IMR-90 (cell line): Measurements from ENCODE around the gene BRINP3. TPM values are rescaled to one million over a fixed set of nuclear protein-coding genes. Genes with fewer than 3 reads are reported as not detected.

Source experiments
- ATAC-seq: fragments of 200-7000 bp; cut with Tn5 transposase; 2 replicates; pipeline ENCODE4 v1.9.1; 2020; ENCODE audit warnings: low read depth, mild to moderate bottlenecking, moderate library complexity
- BruUV-seq: library from RNA; stranded (reverse); fragments of 400-500 nt; replicated peaks from 2 replicates; lab custom pipeline; 2021; lab: Mats Ljungman, UMichigan
- CTCF ChIA-PET: fragments of 300-600 bp; formaldehyde crosslinking; extraction: SDS; loops from one replicate; lab custom pipeline; 2021; ENCODE audit warnings: antibody characterized with exemption; lab: Yijun Ruan, JAX
- POLR2A ChIA-PET: fragments of 300-600 bp; sonication (Branson Sonifier 250); formaldehyde crosslinking; loops from one replicate; lab custom pipeline; 2022; ENCODE audit warnings: antibody characterized with exemption; ENCODE audit not compliant: unreplicated experiment; lab: Charles Lee
- DNase-seq: peaks from one replicate; pipeline ENCODE4 v3.0.0; 2013
- H2AFZ ChIP-seq: replicated peaks from 2 replicates; pipeline ENCODE3; 2013; ENCODE audit warnings: low read length, mild to moderate bottlenecking; ENCODE audit not compliant: poor library complexity
- H2AK5ac ChIP-seq: 2 replicates; pipeline ENCODE4 v1.6.1; 2013; ENCODE audit warnings: low read depth, low read length, inconsistent platforms
- H2AK9ac ChIP-seq: replicated peaks from 2 replicates; pipeline ENCODE3; 2013; ENCODE audit warnings: mild to moderate bottlenecking, low read depth, low read length, moderate library complexity; ENCODE audit not compliant: poor library complexity
- H2BK120ac ChIP-seq: 2 replicates; pipeline ENCODE4 v1.6.1; 2013; ENCODE audit warnings: low read depth, low read length, inconsistent platforms
- H2BK15ac ChIP-seq: 3 replicates; pipeline ENCODE4 v1.6.1; 2013; ENCODE audit warnings: low read depth, low read length, inconsistent platforms
- H2BK20ac ChIP-seq: 2 replicates; pipeline ENCODE4 v1.6.1; 2013; ENCODE audit warnings: low read depth, mild to moderate bottlenecking, inconsistent platforms, low read length, moderate library complexity
- H2BK5ac ChIP-seq: 2 replicates; pipeline ENCODE4 v1.6.1; 2013; ENCODE audit warnings: mild to moderate bottlenecking, low read depth, low read length, inconsistent platforms; ENCODE audit not compliant: poor library complexity, severe bottlenecking
- H3K14ac ChIP-seq: replicated peaks from 2 replicates; pipeline ENCODE4 v1.6.1; 2013; ENCODE audit warnings: low read depth, low read length, inconsistent platforms
- H3K18ac ChIP-seq: 2 replicates; pipeline ENCODE4 v1.6.1; 2013; ENCODE audit warnings: low read depth, low read length, control low read depth
- H3K23ac ChIP-seq: 2 replicates; pipeline ENCODE4 v1.6.1; 2013; ENCODE audit warnings: low read depth, low read length, inconsistent platforms
- H3K27ac ChIP-seq: 2 replicates; pipeline ENCODE4 v1.5.1; 2013; ENCODE audit warnings: mild to moderate bottlenecking, control low read depth, low read length; ENCODE audit not compliant: insufficient read depth
- H3K27me3 ChIP-seq: 2 replicates; pipeline ENCODE4 v1.6.1; 2013; ENCODE audit warnings: low read length; ENCODE audit not compliant: control insufficient read depth, insufficient read depth
- H3K36me3 ChIP-seq: 2 replicates; pipeline ENCODE4 v1.6.1; 2013; ENCODE audit warnings: low read length, mixed read lengths; ENCODE audit not compliant: control insufficient read depth, insufficient read depth
- H3K4ac ChIP-seq: 2 replicates; pipeline ENCODE4 v1.6.1; 2013; ENCODE audit warnings: low read depth, low read length, inconsistent platforms
- H3K4me1 ChIP-seq: 2 replicates; pipeline ENCODE4 v1.6.1; 2013; ENCODE audit warnings: low read length, mixed read lengths; ENCODE audit not compliant: control insufficient read depth, insufficient read depth
- H3K4me2 ChIP-seq: 2 replicates; pipeline ENCODE4 v1.6.1; 2013; ENCODE audit warnings: low read depth, mild to moderate bottlenecking, control low read depth, low read length, moderate library complexity
- H3K4me3 ChIP-seq: 2 replicates; pipeline ENCODE4 v1.5.1; 2013; ENCODE audit warnings: low read depth, mild to moderate bottlenecking, control low read depth, low read length, moderate library complexity; ENCODE audit not compliant: insufficient read depth
- H3K56ac ChIP-seq: 2 replicates; pipeline ENCODE4 v1.6.1; 2013; ENCODE audit warnings: low read length, inconsistent platforms; ENCODE audit not compliant: insufficient read depth; ENCODE audit errors: extremely low read depth
- H3K79me1 ChIP-seq, 2 experiments: 2 replicates each; pipeline ENCODE4 v1.6.1; 2013; ENCODE audit warnings: low read length in 2 of 2, inconsistent platforms in 1 of 2, low read depth in 1 of 2
- H3K9ac ChIP-seq: 2 replicates; pipeline ENCODE4 v1.6.1; 2013; ENCODE audit warnings: low read depth, low read length, control low read depth
- H3K9me1 ChIP-seq: 2 replicates; pipeline ENCODE4 v1.6.1; 2013; ENCODE audit warnings: low read length, inconsistent platforms; ENCODE audit not compliant: insufficient read depth
- H3K9me3 ChIP-seq: 2 replicates; pipeline ENCODE4 v1.6.1; 2013; ENCODE audit warnings: low read length; ENCODE audit not compliant: control insufficient read depth, insufficient read depth
- H4K20me1 ChIP-seq: 2 replicates; pipeline ENCODE4 v1.6.1; 2013; ENCODE audit warnings: low read length, inconsistent platforms; ENCODE audit not compliant: insufficient read depth
- H4K5ac ChIP-seq: 2 replicates; pipeline ENCODE4 v1.6.1; 2013; ENCODE audit warnings: mild to moderate bottlenecking, low read depth, low read length, control low read depth
- H4K8ac ChIP-seq, 2 experiments: 2 replicates each; pipeline ENCODE4 v1.6.1; 2013; ENCODE audit warnings: low read depth in 2 of 2, low read length in 2 of 2, control low read depth in 1 of 2, inconsistent platforms in 1 of 2
- H4K91ac ChIP-seq: 2 replicates; pipeline ENCODE4 v1.6.1; 2013; ENCODE audit warnings: low read depth, low read length, inconsistent platforms; ENCODE audit not compliant: insufficient read depth
- MAFK ChIP-seq: IDR thresholded peaks from 2 replicates; pipeline ENCODE4 v1.6.1; 2012; ENCODE audit warnings: low read depth, low read length, improper control_type of control experiment
- RFX5 ChIP-seq: IDR thresholded peaks from 2 replicates; pipeline ENCODE4 v1.8.0; 2012; ENCODE audit warnings: low read depth, mild to moderate bottlenecking, low read length, moderate library complexity
- WGBS, 2 experiments: methylation state at CpG; one replicate each; pipeline versions ENCODE4 v1.1.5 to v1.1.7; 2013; ENCODE audit warnings: missing lambda C conversion rate in 2 of 2; ENCODE audit not compliant: insufficient read length in 1 of 2; ENCODE audit errors: extremely low coverage in 2 of 2; 5-methylcytosine and 5-hydroxymethylcytosine counted together
- dilution Hi-C: fragments of 300-500 bp; cut with HindIII; formaldehyde crosslinking; loops from one replicate; pipeline ENCODE4 v1.14.3; 2018; ENCODE audit warnings: low sequenced_read_pairs; ENCODE audit not compliant: unreplicated experiment
- in situ Hi-C: fragments of 300-500 bp; cut with MboI; formaldehyde crosslinking; loops from 3 replicates; pipeline ENCODE4 v1.14.3; 2019; ENCODE audit warnings: low sequenced_read_pairs, inconsistent platforms, mixed read lengths
- intact Hi-C: fragments of 100-400 bp; cut with micrococcal nuclease; formaldehyde crosslinking; loops from 2 replicates; pipeline ENCODE4 v1.10.0; 2022
- polyA plus RNA-seq, 3 experiments: library from polyadenylated mRNA; depleted of rRNA; stranded (reverse); fragments of >200 nt; gene quantifications; 2 replicates each; pipeline ENCODE4 v1.2.3, GENCODE V29; 2012; ENCODE audit warnings: low replicate concordance in 1 of 3
- total RNA-seq: library from RNA; depleted of rRNA; stranded (reverse); fragments of >200 nt; gene quantifications from 2 replicates; pipeline ENCODE4 v1.2.3, GENCODE V29; 2012
- TF ChIP-seq, protein P1 (sequence below): fragments of 150-350 bp; IDR thresholded peaks from 2 replicates; pipeline ENCODE4 v1.6.1; 2017; ENCODE audit warnings: mild to moderate bottlenecking, antibody characterized with exemption, low read length, low read depth

BRINP3 gene
- total and polyA plus RNA-seq, 2 of the 4 experiments (the other 2 are of a cell fraction): 0.15 to 0.36 TPM

DNA sequence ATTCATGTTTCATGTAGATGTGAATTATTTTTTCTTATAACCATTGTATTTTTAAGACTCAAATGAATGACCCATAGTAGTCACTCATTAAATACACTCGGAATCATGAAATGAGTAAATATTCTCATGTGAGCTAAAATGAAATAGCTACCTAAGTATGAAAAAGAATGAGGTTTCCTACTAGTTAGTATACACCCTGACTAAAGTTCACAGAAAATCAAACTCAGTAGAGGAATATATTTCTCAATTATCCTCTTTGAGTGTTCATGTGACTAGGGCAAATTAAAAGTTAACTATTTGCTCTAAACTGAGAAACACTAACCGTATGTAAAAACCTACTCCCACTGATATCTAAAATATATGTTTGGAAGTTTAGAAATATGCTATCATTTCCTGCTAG, 187.8 kb downstream of the BRINP3 start:
- Histone ChIP-seq H3K9ac (no peak overlapping the region), H2AFZ (no peak overlapping the region), H4K8ac (no peak overlapping the region), H2AK9ac (no peak overlapping the region), H4K20me1 (no peaks in the 10 kb centered on the region), H4K5ac (no peak overlapping the region), H3K23ac (no peak overlapping the region), H2AK5ac (no peak overlapping the region), H3K4me1 (no peaks in the 10 kb centered on the region), H3K56ac (no peak overlapping the region), H2BK120ac (no peak overlapping the region), H3K4me2 (no peak overlapping the region), H3K79me1 (no peaks in the 10 kb centered on the region), H3K4ac (no peak overlapping the region), H3K27me3 (no peaks in the 10 kb centered on the region), H3K27ac (no peak overlapping the region), H3K36me3 (no peaks in the 10 kb centered on the region), H2BK15ac (no peak overlapping the region), H3K18ac (no peak overlapping the region), H3K9me1 (no peaks in the 10 kb centered on the region), H2BK20ac (no peak overlapping the region), H2BK5ac (no peak overlapping the region), H3K4me3 (no peak overlapping the region), H4K91ac (no peak overlapping the region), H3K14ac (no peak overlapping the region), H3K9me3 (no peaks in the 10 kb centered on the region)
- BruUV-seq: no TSS peak
- no peak for DNase-seq
- intact Hi-C loops (loop anchor here (10.0 kb wide), 1 partner anchor 155 kb away; no protein-coding TSS in a partner anchor), in situ Hi-C loops (no loop called here), dilution Hi-C loops (no loop called here)
- CTCF ChIA-PET: interaction anchor here (0.6 kb wide), 1 partner anchor 87 kb away, joined by 3 read pairs; no protein-coding TSS in a partner anchor
- POLR2A ChIA-PET: no interaction called here
- TF ChIP-seq MAFK (no peak), RFX5 (no peak)
- TF ChIP-seq, protein P1, sequence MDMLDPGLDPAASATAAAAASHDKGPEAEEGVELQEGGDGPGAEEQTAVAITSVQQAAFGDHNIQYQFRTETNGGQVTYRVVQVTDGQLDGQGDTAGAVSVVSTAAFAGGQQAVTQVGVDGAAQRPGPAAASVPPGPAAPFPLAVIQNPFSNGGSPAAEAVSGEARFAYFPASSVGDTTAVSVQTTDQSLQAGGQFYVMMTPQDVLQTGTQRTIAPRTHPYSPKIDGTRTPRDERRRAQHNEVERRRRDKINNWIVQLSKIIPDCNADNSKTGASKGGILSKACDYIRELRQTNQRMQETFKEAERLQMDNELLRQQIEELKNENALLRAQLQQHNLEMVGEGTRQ: no peak
- no peak for ATAC-seq
- WGBS, 2 experiments: no CpG with 5 or more reads among the region's 2 CpGs
